Heart left ventricle (tissue), 13 donors: Measurements from ENCODE around the gene QPRT.
"Not testable (repeated sequence)": the region's sequence is repeated elsewhere in the genome, so short reads cannot be mapped to it uniquely, and the experiment has no call there.

Source experiments
- CTCF ChIP-seq, 12 donors: fragments of 200-600 bp; sonication (generic) in 4 of 12; IDR thresholded peaks; one replicate each; pipeline versions ENCODE4 v1.5.0 to v1.8.0; 2018 to 2022; ENCODE audit warnings: antibody characterized with exemption in 12 of 12, mild to moderate bottlenecking in 5 of 12
- POLR2A ChIP-seq, 2 donors: fragments of 450-650 bp; IDR thresholded peaks; one replicate each; pipeline ENCODE4 v1.6.1; 2017; ENCODE audit warnings: antibody characterized with exemption in 2 of 2, mild to moderate bottlenecking in 2 of 2, moderate library complexity in 2 of 2
- donor health status: ischemic (EF 13 %, LVEDD 7.1; RV severe dilation, severe dysfunction).
- donor health status: DM: no; HTN: yes; CAD: no.
- donor health status: DM: no; HTN: no; CAD: no.
- donor health status: ischemic (EF 25% LVEDD 6.9; RV normal size, moderate dysfunction).
- donor health status: ischemic (EF 25% LVEDD 5.7; RV mildly dilated, moderate dysfunction).
- donor health status: ischemic (EF 35%, LVEDD 5.7; RV mildly dilated, moderate dysfunction).
- donor health status: nonischemic (EF 11% LVEDD 7.7; RV severe dilation, severe dysfunction).
- donor health status: DM: yes; HTN: yes; CAD: no.
- donor health status: PGD.
- donor health status: ischemic (EF 29% LVEDD 5.4; RV normal size, mild dysfunction).
- donor health status: nonischemic (EF 23%, LVEDD 6.1; RV moderate dilation, normal function).

- TF ChIP-seq CTCF, POLR2A (IDR thresholded peaks at IDR 0.05): not testable (repeated sequence)
These were observed 11.7 kb upstream of the QPRT start for GRCh38 chr16:29667322-29667610.
